ENCODE data around the gene ISLR2. TPM values are rescaled to one million over a fixed set of nuclear protein-coding genes. Genes with fewer than 3 reads are reported as not detected.

ISLR2 gene
- total RNA-seq, 2 experiments from 2014 or later, result 0.05 TPM; not detected in 1

- Mint-ChIP-seq H3K36me3 (ENCODE audit: low read depth) (no peaks in the 10 kb centered on the region), H3K9me3 (ENCODE audit: low read depth) (no peaks in the 10 kb centered on the region), H3K27me3 (peaks cover 60% of the 10 kb centered on the region), H3K4me3 (no peak overlapping the region), H3K27ac (no peak overlapping the region), H3K4me1 (peaks cover 20% of the 10 kb centered on the region)
- no peak for ATAC-seq
- intact Hi-C loops (cut with DNase I, micrococcal nuclease), result no loop called here
- ChIA-PET POLR2A (no interaction called here), CTCF (interaction anchor here (0.8 kb wide), 1 partner anchor 170 kb away, joined by 3 read pairs; no protein-coding TSS in a partner anchor)
- no peak for DNase-seq
Measured at GRCh38 chr15:74137537-74137894, 7.1 kb downstream of the ISLR2 start.

GRCh38 chr15:74138642-74139041 lies 8.3 kb downstream of the ISLR2 start:
- ChIA-PET CTCF (no interaction called here), POLR2A (no interaction called here)
- DNase-seq (no peak), ATAC-seq (no peak)
- no peaks in the 10 kb centered on the region for H3K9me3 Mint-ChIP-seq (ENCODE audit: low read depth)
- H3K4me3 Mint-ChIP-seq, result no peak overlapping the region
- peaks cover 20% of the 10 kb centered on the region for H3K4me1 Mint-ChIP-seq
- H3K27ac Mint-ChIP-seq, result no peak overlapping the region
- H3K27me3 Mint-ChIP-seq, result peaks cover 53% of the 10 kb centered on the region
- no peaks in the 10 kb centered on the region for H3K36me3 Mint-ChIP-seq (ENCODE audit: low read depth)
- intact Hi-C loops (cut with DNase I, micrococcal nuclease), result no loop called here

GRCh38 chr15:74141591-74141990 lies 11.2 kb downstream of the ISLR2 start:
- ChIA-PET POLR2A (no interaction called here), CTCF (interaction anchor here (1.3 kb wide), 1 partner anchor 12 kb away, joined by 3 read pairs; no protein-coding TSS in a partner anchor)
- no peak for ATAC-seq
- Mint-ChIP-seq H3K4me1 (peaks cover 5% of the 10 kb centered on the region), H3K9me3 (ENCODE audit: low read depth) (no peaks in the 10 kb centered on the region), H3K4me3 (no peak overlapping the region), H3K36me3 (ENCODE audit: low read depth) (no peaks in the 10 kb centered on the region), H3K27me3 (peaks cover 51% of the 10 kb centered on the region), H3K27ac (no peak overlapping the region)
- intact Hi-C loops (cut with DNase I, micrococcal nuclease), result loop anchor here in 1 of 2 experiments (5.0 kb wide), 1 partner anchor 1401 kb away; no protein-coding TSS in a partner anchor
- no peak for DNase-seq

GRCh38 chr15:74144153-74144775 lies 13.9 kb downstream of the ISLR2 start:
- ATAC-seq, result no peak
- Mint-ChIP-seq H3K4me1 (no peaks in the 10 kb centered on the region), H3K4me3 (no peak overlapping the region), H3K27ac (no peak overlapping the region), H3K9me3 (ENCODE audit: low read depth) (no peaks in the 10 kb centered on the region), H3K27me3 (peaks cover 44% of the 10 kb centered on the region), H3K36me3 (ENCODE audit: low read depth) (no peaks in the 10 kb centered on the region)
- DNase-seq, result no peak
- CTCF ChIA-PET, result interaction anchor here (1.0 to 1.7 kb wide), 2 partner anchors 21 to 177 kb away, joined by 3 to 4 read pairs; no protein-coding TSS in a partner anchor
- POLR2A ChIA-PET, result no interaction called here
- intact Hi-C loops (cut with DNase I, micrococcal nuclease), result loop anchor here in 1 of 2 experiments (5.0 kb wide), 1 partner anchor 1398 kb away; no protein-coding TSS in a partner anchor

- POLR2A ChIA-PET, result no interaction called here
- Mint-ChIP-seq H3K27me3 (peaks cover 37% of the 10 kb centered on the region), H3K4me1 (no peaks in the 10 kb centered on the region), H3K4me3 (no peak overlapping the region), H3K27ac (no peak overlapping the region), H3K9me3 (ENCODE audit: low read depth) (no peaks in the 10 kb centered on the region), H3K36me3 (ENCODE audit: low read depth) (no peaks in the 10 kb centered on the region)
- ATAC-seq (no peak), DNase-seq (no peak)
- CTCF ChIA-PET, result interaction anchor here (1.0 kb wide), 1 partner anchor 173 kb away, joined by 3 read pairs; no protein-coding TSS in a partner anchor
- intact Hi-C loops (cut with DNase I, micrococcal nuclease), result no loop called here
Measured at GRCh38 chr15:74146277-74146800, 16.0 kb downstream of the ISLR2 start.

GRCh38 chr15:74147051-74147450 lies 16.7 kb downstream of the ISLR2 start:
- CTCF ChIA-PET, result interaction anchor here (1.0 kb wide), 1 partner anchor 81 kb away, joined by 3 read pairs; no protein-coding TSS in a partner anchor
- ATAC-seq, result no peak
- peaks cover 41% of the 10 kb centered on the region for H3K27me3 Mint-ChIP-seq

GRCh38 chr15:74155766-74156417 lies 25.5 kb downstream of the ISLR2 start:
- Mint-ChIP-seq H3K4me3 (no peak overlapping the region), H3K9me3 (ENCODE audit: low read depth) (no peaks in the 10 kb centered on the region), H3K27me3 (peaks cover 22% of the 10 kb centered on the region), H3K4me1 (peaks cover 26% of the 10 kb centered on the region), H3K27ac (no peak overlapping the region), H3K36me3 (ENCODE audit: low read depth) (no peaks in the 10 kb centered on the region)
- ATAC-seq (no peak), DNase-seq (no peak)
- intact Hi-C loops (cut with DNase I, micrococcal nuclease), result no loop called here
- ChIA-PET CTCF (interaction anchor here (0.5 to 1.0 kb wide), 2 partner anchors 151 to 919 kb away, joined by 3 to 4 read pairs; no protein-coding TSS in a partner anchor), POLR2A (no interaction called here)

More at GRCh38 chr15:74147051-74147450, 16.7 kb downstream of the ISLR2 start:
- POLR2A ChIA-PET, result no interaction called here
- no peak overlapping the region for H3K4me3 Mint-ChIP-seq
- H3K36me3 Mint-ChIP-seq (ENCODE audit: low read depth), result no peaks in the 10 kb centered on the region
- H3K4me1 Mint-ChIP-seq, result no peaks in the 10 kb centered on the region
- no peak for DNase-seq
- intact Hi-C loops (cut with DNase I, micrococcal nuclease), result no loop called here
- no peak overlapping the region for H3K27ac Mint-ChIP-seq
- H3K9me3 Mint-ChIP-seq (ENCODE audit: low read depth), result no peaks in the 10 kb centered on the region

- Mint-ChIP-seq H3K27ac (no peak overlapping the region), H3K36me3 (ENCODE audit: low read depth) (no peaks in the 10 kb centered on the region), H3K27me3 (peaks cover 20% of the 10 kb centered on the region), H3K4me1 (peaks cover 26% of the 10 kb centered on the region), H3K4me3 (no peak overlapping the region), H3K9me3 (ENCODE audit: low read depth) (no peaks in the 10 kb centered on the region)
- ChIA-PET CTCF (interaction anchor here (1.0 kb wide), 2 partner anchors 28 to 150 kb away, joined by 3 to 4 read pairs; no protein-coding TSS in a partner anchor), POLR2A (no interaction called here)
- peak; percentile 16 for ATAC-seq
- intact Hi-C loops (cut with DNase I, micrococcal nuclease), result no loop called here
- DNase-seq, result no peak
Measured at GRCh38 chr15:74156678-74157411, 26.5 kb downstream of the ISLR2 start.

- intact Hi-C loops (cut with DNase I, micrococcal nuclease), result no loop called here
- Mint-ChIP-seq H3K4me1 (peaks cover 26% of the 10 kb centered on the region), H3K36me3 (ENCODE audit: low read depth) (no peaks in the 10 kb centered on the region), H3K27ac (no peak overlapping the region), H3K27me3 (peaks cover 21% of the 10 kb centered on the region), H3K4me3 (no peak overlapping the region), H3K9me3 (ENCODE audit: low read depth) (no peaks in the 10 kb centered on the region)
- CTCF ChIA-PET, result interaction anchor here (0.8 to 1.0 kb wide), 3 partner anchors 29 to 223 kb away, joined by 3 to 4 read pairs (median 3); no protein-coding TSS in a partner anchor
- DNase-seq (no peak), ATAC-seq (no peak)
- POLR2A ChIA-PET, result no interaction called here
Measured at GRCh38 chr15:74157868-74158827, 27.8 kb downstream of the ISLR2 start.

GRCh38 chr15:74158855-74159650 lies 28.7 kb downstream of the ISLR2 start:
- Mint-ChIP-seq H3K9me3 (ENCODE audit: low read depth) (no peaks in the 10 kb centered on the region), H3K27ac (peak overlapping the region; percentile 56), H3K4me1 (peaks cover 26% of the 10 kb centered on the region), H3K4me3 (no peak overlapping the region), H3K36me3 (ENCODE audit: low read depth) (no peaks in the 10 kb centered on the region), H3K27me3 (peaks cover 21% of the 10 kb centered on the region)
- ATAC-seq (peak; percentile 70), DNase-seq (no peak)
- intact Hi-C loops (cut with DNase I, micrococcal nuclease), result no loop called here
- ChIA-PET POLR2A (no interaction called here), CTCF (interaction anchor here (1.0 to 1.8 kb wide), 2 partner anchors 29 to 110 kb away, joined by 3 to 5 read pairs; no protein-coding TSS in a partner anchor)
